GM12878 (cell line): ENCODE results near the gene KDM2A.

Experiments used
- CEBPB ChIP-seq, 2 experiments: fragments of 150-350 bp in 1 of 2; IDR thresholded peaks; 2 replicates each; pipeline ENCODE4 v1.6.1; 2012 to 2014; ENCODE audit warnings: low read depth in 2 of 2, low read length in 2 of 2, borderline replicate concordance in 1 of 2, inconsistent platforms in 1 of 2
- EP300 ChIP-seq, 2 experiments: fragments of 150-350 bp in 1 of 2; IDR thresholded peaks; 2 replicates each; pipeline ENCODE4 v1.6.1; 2011 to 2012; ENCODE audit warnings: low read depth in 2 of 2, low read length in 2 of 2, borderline replicate concordance in 1 of 2, improper control_type of control experiment in 1 of 2, inconsistent platforms in 1 of 2; ENCODE audit not compliant: control insufficient read depth in 1 of 2
- IRF3 ChIP-seq: fragments of 450-650 bp; IDR thresholded peaks from 2 replicates; pipeline ENCODE4 v1.6.1; 2014; ENCODE audit warnings: mild to moderate bottlenecking
- JUND ChIP-seq: IDR thresholded peaks from 2 replicates; pipeline ENCODE4 v1.6.1; 2012; ENCODE audit warnings: low read depth, mild to moderate bottlenecking, low read length, improper control_type of control experiment, moderate library complexity
- MEF2A ChIP-seq: IDR thresholded peaks from 2 replicates; pipeline ENCODE4 v1.6.1; 2011; ENCODE audit warnings: low read depth, mild to moderate bottlenecking, low read length, moderate library complexity; ENCODE audit not compliant: insufficient read depth
- POLR2AphosphoS2 ChIP-seq: IDR thresholded peaks from 2 replicates; pipeline ENCODE4 v1.6.1; 2011; ENCODE audit warnings: low read depth, mild to moderate bottlenecking, low read length, improper control_type of control experiment, moderate library complexity
- SMC3 ChIP-seq: IDR thresholded peaks from 2 replicates; pipeline ENCODE4 v1.6.1; 2011; ENCODE audit warnings: low read length, improper control_type of control experiment, borderline replicate concordance
- SREBF2 ChIP-seq: IDR thresholded peaks from 2 replicates; pipeline ENCODE4 v1.6.1; 2012; ENCODE audit warnings: mild to moderate bottlenecking, low read length
- ZNF217 ChIP-seq: fragments of 450-650 bp; IDR thresholded peaks from 2 replicates; pipeline ENCODE4 v1.6.1; 2017; ENCODE audit warnings: antibody characterized with exemption, mild to moderate bottlenecking
- TF ChIP-seq, protein P1 (sequence below): IDR thresholded peaks from 2 replicates; pipeline ENCODE4 v1.6.1; 2012; ENCODE audit warnings: improper control_type of control experiment, low read depth, low read length; ENCODE audit not compliant: insufficient replicate concordance

- TF ChIP-seq MEF2A: no peak
- TF ChIP-seq JUND: no peak
- no peak for TF ChIP-seq ZNF217
- TF ChIP-seq SMC3: no peak
- TF ChIP-seq IRF3: no peak
- TF ChIP-seq POLR2AphosphoS2: no peak
- TF ChIP-seq EP300 (IDR thresholded peaks at IDR 0.05; ENCODE audit: borderline replicate concordance in 1 of 2, control insufficient read depth in 1 of 2, low read depth in 2 of 2, low read length in 2 of 2): no peak
- no peak for TF ChIP-seq SREBF2
- TF ChIP-seq, protein P1, sequence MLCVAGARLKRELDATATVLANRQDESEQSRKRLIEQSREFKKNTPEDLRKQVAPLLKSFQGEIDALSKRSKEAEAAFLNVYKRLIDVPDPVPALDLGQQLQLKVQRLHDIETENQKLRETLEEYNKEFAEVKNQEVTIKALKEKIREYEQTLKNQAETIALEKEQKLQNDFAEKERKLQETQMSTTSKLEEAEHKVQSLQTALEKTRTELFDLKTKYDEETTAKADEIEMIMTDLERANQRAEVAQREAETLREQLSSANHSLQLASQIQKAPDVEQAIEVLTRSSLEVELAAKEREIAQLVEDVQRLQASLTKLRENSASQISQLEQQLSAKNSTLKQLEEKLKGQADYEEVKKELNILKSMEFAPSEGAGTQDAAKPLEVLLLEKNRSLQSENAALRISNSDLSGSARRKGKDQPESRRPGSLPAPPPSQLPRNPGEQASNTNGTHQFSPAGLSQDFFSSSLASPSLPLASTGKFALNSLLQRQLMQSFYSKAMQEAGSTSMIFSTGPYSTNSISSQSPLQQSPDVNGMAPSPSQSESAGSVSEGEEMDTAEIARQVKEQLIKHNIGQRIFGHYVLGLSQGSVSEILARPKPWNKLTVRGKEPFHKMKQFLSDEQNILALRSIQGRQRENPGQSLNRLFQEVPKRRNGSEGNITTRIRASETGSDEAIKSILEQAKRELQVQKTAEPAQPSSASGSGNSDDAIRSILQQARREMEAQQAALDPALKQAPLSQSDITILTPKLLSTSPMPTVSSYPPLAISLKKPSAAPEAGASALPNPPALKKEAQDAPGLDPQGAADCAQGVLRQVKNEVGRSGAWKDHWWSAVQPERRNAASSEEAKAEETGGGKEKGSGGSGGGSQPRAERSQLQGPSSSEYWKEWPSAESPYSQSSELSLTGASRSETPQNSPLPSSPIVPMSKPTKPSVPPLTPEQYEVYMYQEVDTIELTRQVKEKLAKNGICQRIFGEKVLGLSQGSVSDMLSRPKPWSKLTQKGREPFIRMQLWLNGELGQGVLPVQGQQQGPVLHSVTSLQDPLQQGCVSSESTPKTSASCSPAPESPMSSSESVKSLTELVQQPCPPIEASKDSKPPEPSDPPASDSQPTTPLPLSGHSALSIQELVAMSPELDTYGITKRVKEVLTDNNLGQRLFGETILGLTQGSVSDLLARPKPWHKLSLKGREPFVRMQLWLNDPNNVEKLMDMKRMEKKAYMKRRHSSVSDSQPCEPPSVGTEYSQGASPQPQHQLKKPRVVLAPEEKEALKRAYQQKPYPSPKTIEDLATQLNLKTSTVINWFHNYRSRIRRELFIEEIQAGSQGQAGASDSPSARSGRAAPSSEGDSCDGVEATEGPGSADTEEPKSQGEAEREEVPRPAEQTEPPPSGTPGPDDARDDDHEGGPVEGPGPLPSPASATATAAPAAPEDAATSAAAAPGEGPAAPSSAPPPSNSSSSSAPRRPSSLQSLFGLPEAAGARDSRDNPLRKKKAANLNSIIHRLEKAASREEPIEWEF: no peak
- no peak for TF ChIP-seq CEBPB (IDR thresholded peaks at IDR 0.05; ENCODE audit: borderline replicate concordance in 1 of 2, low read depth in 2 of 2, low read length in 2 of 2)
Observed at GRCh38 chr11:67085617-67086016, 33.4 kb upstream of the KDM2A start.
